LNCAP (cell line): Measurements from ENCODE around the gene CDKL4.

Experiments
- CTCF ChIP-seq: fragments of 450-650 bp; IDR thresholded peaks from 2 replicates; pipeline ENCODE4 v1.5.1; 2017; ENCODE audit warnings: mild to moderate bottlenecking

CDKL4 gene

DNA sequence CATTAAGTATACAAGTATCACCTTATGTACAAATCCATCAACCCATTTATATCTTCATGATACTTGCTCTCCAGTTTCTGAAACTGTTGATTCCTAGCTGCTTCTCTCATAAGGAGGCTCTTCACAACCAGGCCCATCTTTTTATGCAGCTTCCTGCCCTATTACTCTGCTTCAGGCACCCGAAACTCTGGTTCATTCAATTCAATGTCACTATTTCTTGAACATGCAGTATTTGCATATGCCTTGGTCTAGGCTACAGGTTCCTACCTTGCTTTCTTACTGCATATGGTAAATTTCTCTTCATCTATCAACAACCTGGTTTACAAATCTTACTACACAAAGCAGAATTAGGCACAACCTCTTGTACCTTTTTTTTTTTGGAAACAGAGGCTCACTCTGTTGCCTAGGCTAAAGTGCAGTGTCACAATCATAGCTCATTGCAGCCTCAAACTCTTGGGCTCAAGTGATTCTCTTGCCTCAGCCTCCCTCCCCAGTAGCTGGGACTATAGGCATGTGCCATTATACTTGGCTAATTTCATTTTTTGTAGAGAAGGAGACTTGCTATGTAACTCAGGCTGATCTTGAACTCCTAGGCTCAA is 2.7 kb upstream of the CDKL4 start:
- TF ChIP-seq CTCF, result no peak

GRCh38 chr2:39241588-39241987 is 2.2 kb downstream of the CDKL4 start:
- no peak for TF ChIP-seq CTCF

DNA sequence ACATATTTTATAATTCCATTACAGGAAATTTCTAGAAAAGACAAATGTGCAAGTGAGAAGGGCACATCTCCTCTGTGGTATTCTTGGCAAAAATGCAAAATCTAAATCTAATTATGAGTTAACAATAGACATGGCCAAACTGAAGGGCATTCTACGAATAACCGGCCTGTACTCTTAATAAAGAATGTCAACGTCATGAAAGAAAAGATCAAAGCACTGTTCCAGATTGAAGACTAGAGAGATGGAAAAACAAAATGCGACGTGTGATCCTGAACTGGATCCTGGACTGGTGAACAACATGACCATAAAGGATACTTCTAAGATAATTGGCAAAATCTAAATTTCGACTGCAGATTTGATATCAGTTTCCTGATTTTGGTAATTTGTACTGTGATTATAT is 3.0 kb downstream of the CDKL4 start:
- no peak for TF ChIP-seq CTCF

DNA sequence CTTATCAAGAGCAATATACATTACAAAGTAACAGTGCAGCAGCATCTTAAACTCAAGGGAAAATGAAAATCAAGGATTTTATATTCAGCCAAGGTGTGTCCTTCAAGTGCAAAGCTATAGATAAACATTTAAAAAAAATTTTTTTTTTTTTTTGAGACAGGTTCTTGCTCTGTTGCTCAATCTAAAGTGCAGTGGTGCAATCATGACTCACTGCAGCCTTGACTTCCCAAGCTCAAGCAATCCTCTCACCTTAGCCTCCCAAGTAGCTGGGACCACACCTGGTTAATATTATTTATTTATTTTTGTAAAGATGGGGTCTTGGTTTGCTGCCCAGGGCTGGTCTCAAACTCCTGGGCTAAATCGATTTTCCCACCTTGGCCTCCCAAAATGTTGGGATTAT is 9.0 kb downstream of the CDKL4 start:
- no peak for TF ChIP-seq CTCF

DNA sequence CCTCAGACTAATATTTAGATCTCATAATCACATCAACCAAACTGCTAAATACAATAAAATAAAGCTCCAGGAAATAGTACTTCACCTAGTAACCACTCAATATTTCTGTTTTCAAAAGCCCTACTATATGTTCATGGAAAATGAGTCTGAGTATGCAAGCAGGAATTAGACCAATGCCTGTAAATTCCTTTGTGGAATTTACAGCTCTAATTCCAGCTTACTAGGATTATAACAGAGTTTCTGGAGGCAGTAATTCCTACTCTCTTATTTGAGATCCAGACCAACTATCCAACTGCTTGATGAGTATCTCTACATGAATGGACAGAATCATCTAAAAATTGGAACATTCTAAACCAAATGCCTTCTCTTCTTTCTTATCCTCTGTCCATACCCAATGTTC is 11.6 kb downstream of the CDKL4 start:
- TF ChIP-seq CTCF, result no peak

DNA sequence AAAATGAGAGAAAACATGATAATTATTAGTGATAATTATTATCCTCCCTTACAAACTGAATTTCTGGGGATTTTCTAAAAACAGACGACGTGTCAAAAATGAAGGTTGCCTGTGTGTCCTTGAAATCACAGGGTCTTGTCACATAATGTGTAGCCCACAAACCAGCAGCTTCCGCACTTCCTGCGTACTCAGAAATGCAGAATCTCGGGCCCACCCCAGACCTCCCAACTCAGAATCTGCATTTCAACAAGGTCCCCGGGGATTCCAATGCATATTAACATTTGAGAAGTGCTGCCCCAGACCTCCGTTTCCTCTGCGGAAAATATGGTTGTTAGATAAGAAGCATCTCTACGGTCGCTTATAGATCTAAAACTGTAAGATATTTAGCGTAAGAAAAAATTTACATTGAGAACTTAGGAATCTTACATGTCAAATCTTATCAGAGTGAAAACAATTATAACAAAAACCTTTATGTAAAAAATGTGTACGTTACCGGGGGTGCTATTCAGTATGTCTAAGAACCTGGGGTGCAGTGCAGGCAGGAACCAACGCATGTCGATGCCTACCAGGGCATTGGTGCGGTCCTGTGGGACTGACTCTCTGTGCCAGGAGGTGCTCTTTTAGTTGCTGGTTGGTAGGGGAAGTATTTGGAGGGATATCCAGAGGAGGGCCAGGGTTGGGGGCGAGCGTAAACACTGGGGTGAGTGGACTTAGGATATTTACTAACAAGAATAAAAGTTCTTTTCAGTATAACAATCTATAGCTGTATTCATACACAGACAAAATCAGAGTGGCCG is 15.2 kb downstream of the CDKL4 start:
- no peak for TF ChIP-seq CTCF

GRCh38 chr2:39227628-39228412 is 15.9 kb downstream of the CDKL4 start:
- TF ChIP-seq CTCF, result peak; percentile 59
